Peyer's patch (tissue), 4 donors: ENCODE data around the gene PLXNA2. TPM values are rescaled to one million over a fixed set of nuclear protein-coding genes. Genes with fewer than 3 reads are reported as not detected.

ENCODE experiments used
- DNase-seq, 3 donors: peaks; one replicate each; pipeline ENCODE4 v3.0.0-alpha.2; 2017 to 2019
- H3K27ac ChIP-seq, 4 donors: fragments of 200-600 bp; sonication (generic); one replicate each; pipeline ENCODE4 v1.5.1; 2016 to 2019
- H3K27me3 ChIP-seq, 2 donors: fragments of 200-600 bp; sonication (generic); one replicate each; pipeline ENCODE4 v1.5.1; 2019
- H3K36me3 ChIP-seq, 3 donors: fragments of 200-600 bp; sonication (generic); one replicate each; pipeline ENCODE4 v1.5.1; 2016 to 2019
- H3K4me1 ChIP-seq, 4 donors: fragments of 200-600 bp; sonication (generic); one replicate each; pipeline ENCODE4 v1.5.1; 2016 to 2019
- H3K4me3 ChIP-seq, 4 donors: fragments of 200-600 bp; sonication (generic); 1 replicate in 3 of 4; 2 replicates in 1 of 4; pipeline ENCODE4 v1.5.1; 2016 to 2019; ENCODE audit warnings: mild to moderate bottlenecking in 1 of 4
- H3K9me3 ChIP-seq, 4 donors: fragments of 200-600 bp; sonication (generic); one replicate each; pipeline ENCODE4 v1.5.1; 2016 to 2019; ENCODE audit warnings: mild to moderate bottlenecking in 1 of 4
- POLR2A ChIP-seq, 2 donors: fragments of 450-650 bp; IDR thresholded peaks; one replicate each; pipeline ENCODE4 v1.5.1; 2017; ENCODE audit warnings: antibody characterized with exemption in 2 of 2, mild to moderate bottlenecking in 2 of 2, moderate library complexity in 2 of 2
- total RNA-seq, 4 donors: library from RNA; depleted of rRNA; stranded (reverse); fragments of >200 nt; gene quantifications; one replicate each; pipeline ENCODE4 v1.1.0, GENCODE V29; 2016
- TF ChIP-seq, protein P1 (sequence below), 6 experiments: fragments of 450-650 bp in 4 of 6; fragments of 200-600 bp in 2 of 6; sonication (generic) in 1 of 6; IDR thresholded peaks; one replicate each; pipeline ENCODE4 v1.5.1; 2017 to 2019; ENCODE audit warnings: antibody characterized with exemption in 6 of 6, mild to moderate bottlenecking in 3 of 6, moderate library complexity in 1 of 6

Gene PLXNA2
- total RNA-seq, 4 donors from 2014 or later: 51.5 to 70.2 (median 62.5) TPM

DNA sequence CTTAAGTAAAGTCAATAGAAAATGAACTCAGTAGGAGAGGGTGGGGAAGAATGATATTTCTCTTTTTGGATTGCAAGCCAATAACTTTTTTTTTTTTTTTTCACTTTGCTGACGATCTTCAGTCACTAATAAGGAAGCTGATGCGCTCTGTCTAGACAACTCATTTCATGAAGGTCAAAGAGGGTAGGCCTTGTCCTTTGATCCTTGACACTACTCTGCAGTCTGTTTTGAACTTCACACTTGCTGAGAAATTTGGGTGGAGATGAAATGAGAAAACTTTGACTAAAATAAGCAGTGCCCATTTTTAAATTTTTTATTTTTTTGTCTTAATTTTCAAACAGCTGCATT is 20.9 kb upstream of the PLXNA2 start:
- Histone ChIP-seq H3K9me3 (no peaks in the 10 kb centered on the region), H3K4me1 (no peaks in the 10 kb centered on the region), H3K4me3 (no peak overlapping the region), H3K27ac (no peak overlapping the region), H3K27me3 (no peaks in the 10 kb centered on the region), H3K36me3 (no peaks in the 10 kb centered on the region)
- DNase-seq: no peak
- TF ChIP-seq, protein P1, sequence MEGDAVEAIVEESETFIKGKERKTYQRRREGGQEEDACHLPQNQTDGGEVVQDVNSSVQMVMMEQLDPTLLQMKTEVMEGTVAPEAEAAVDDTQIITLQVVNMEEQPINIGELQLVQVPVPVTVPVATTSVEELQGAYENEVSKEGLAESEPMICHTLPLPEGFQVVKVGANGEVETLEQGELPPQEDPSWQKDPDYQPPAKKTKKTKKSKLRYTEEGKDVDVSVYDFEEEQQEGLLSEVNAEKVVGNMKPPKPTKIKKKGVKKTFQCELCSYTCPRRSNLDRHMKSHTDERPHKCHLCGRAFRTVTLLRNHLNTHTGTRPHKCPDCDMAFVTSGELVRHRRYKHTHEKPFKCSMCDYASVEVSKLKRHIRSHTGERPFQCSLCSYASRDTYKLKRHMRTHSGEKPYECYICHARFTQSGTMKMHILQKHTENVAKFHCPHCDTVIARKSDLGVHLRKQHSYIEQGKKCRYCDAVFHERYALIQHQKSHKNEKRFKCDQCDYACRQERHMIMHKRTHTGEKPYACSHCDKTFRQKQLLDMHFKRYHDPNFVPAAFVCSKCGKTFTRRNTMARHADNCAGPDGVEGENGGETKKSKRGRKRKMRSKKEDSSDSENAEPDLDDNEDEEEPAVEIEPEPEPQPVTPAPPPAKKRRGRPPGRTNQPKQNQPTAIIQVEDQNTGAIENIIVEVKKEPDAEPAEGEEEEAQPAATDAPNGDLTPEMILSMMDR (IDR thresholded peaks at IDR 0.05): no peak
- no peak for TF ChIP-seq POLR2A (IDR thresholded peaks at IDR 0.05)

DNA sequence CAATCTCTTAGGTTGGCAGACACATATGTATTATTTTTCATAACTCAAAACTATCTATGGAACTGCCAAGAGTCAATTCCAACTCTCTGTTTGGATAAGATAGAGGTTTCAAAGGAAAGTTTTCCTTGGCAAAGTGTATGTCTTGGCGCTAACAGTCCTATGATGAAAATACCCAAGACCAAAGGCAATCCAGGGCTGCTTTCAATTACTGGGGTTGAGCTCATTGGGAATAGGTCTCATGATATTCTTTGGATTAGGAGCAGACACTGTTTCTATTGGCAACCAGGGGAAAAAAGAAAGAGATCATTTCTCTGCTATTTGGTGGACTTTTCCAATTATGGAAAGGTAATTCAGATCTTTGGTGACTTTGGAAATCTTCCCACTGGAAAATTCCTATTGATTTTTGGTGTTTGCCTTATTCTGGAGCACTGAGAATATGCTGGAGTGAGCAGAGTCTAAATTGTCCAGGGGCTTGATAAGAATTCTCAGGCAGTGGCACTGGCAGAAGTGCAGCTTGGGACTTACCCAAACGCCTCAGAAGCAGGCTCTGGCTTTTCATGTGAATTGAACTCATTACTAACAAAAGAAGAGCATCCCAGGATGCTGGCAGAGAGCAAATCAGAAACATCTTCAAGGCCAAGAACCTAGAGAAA is 20.4 kb upstream of the PLXNA2 start:
- Histone ChIP-seq H3K4me3 (no peak overlapping the region), H3K27ac (no peak overlapping the region), H3K9me3 (no peaks in the 10 kb centered on the region), H3K4me1 (no peaks in the 10 kb centered on the region), H3K36me3 (no peaks in the 10 kb centered on the region), H3K27me3 (no peaks in the 10 kb centered on the region)
- DNase-seq: no peak
- no peak for TF ChIP-seq POLR2A (IDR thresholded peaks at IDR 0.05)
- TF ChIP-seq, protein P1 (IDR thresholded peaks at IDR 0.05): no peak

DNA sequence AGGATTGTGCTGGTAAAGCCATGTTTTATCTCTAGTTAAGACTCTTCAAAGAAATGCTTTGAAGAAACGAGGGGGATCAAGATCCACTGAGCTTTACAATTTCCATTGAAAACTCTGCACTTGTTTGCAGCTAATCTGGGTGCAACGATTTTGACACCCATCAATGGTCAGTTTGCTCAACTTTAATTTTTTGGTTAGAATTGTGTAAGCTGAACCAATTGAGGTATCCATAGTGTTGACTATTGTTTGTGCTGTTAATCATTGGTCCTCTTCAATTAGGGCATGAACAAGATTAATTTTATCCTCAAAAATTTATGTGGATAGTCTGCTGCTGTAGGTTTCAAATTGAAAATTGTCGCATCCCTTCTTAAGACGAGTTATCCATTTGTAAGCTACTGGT is 17.7 kb upstream of the PLXNA2 start:
- H3K4me3 ChIP-seq: no peak overlapping the region
- no peaks in the 10 kb centered on the region for H3K36me3 ChIP-seq
- H3K9me3 ChIP-seq: no peaks in the 10 kb centered on the region
- H3K27ac ChIP-seq: no peak overlapping the region
- TF ChIP-seq, protein P1 (IDR thresholded peaks at IDR 0.05): no peak
- no peak for TF ChIP-seq POLR2A (IDR thresholded peaks at IDR 0.05)
- no peak for DNase-seq
- no peaks in the 10 kb centered on the region for H3K4me1 ChIP-seq
- H3K27me3 ChIP-seq: no peaks in the 10 kb centered on the region

DNA sequence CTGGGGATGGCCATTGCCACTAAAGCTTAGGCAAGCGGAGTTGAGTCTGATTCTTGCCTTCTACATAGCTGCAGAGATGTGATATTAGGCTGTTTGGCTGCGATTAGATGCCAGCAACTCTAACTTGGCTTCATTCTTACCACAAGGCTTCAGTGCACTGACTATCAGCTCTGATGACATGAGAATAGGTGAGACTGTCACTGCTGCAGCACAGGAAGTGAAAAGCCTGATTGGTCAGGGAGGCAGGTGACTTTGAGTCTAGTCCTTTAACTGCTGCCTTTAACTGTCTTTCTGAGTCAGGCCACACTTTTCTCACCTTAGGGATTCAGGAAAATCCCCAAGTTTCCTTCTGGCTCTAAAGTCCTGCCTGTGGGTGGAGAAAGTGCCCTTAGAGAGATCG is 14.1 kb upstream of the PLXNA2 start:
- H3K4me1 ChIP-seq: no peaks in the 10 kb centered on the region
- H3K9me3 ChIP-seq: no peaks in the 10 kb centered on the region
- H3K27me3 ChIP-seq: no peaks in the 10 kb centered on the region
- no peak for DNase-seq
- no peaks in the 10 kb centered on the region for H3K36me3 ChIP-seq
- H3K27ac ChIP-seq: no peak overlapping the region
- H3K4me3 ChIP-seq: no peak overlapping the region
- TF ChIP-seq POLR2A (IDR thresholded peaks at IDR 0.05): no peak
- TF ChIP-seq, protein P1 (IDR thresholded peaks at IDR 0.05): no peak

DNA sequence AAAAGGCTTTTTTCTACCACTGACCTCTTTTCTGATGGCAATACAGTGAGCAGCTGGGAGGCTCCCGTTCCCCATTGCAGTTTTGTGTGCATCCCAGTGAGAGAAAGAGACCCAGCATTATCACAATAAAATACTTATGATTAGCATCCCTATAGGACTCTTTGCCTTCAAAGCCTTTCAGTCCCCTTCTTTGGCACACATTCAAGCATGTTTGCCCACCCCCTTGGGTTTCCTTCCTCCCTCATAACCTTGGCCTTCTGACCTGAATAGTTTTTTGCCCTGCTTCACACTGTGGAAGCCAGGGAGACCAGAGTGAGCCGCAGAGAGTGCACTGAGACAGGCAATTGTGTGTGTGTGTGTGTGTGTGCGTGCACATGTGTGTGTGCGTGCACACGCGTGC is 13.2 kb upstream of the PLXNA2 start:
- H3K9me3 ChIP-seq: no peaks in the 10 kb centered on the region
- H3K27ac ChIP-seq: no peak overlapping the region
- no peak for DNase-seq
- H3K27me3 ChIP-seq: no peaks in the 10 kb centered on the region
- no peaks in the 10 kb centered on the region for H3K36me3 ChIP-seq
- TF ChIP-seq, protein P1 (IDR thresholded peaks at IDR 0.05): no peak
- no peak for TF ChIP-seq POLR2A (IDR thresholded peaks at IDR 0.05)
- no peak overlapping the region for H3K4me3 ChIP-seq
- no peaks in the 10 kb centered on the region for H3K4me1 ChIP-seq

DNA sequence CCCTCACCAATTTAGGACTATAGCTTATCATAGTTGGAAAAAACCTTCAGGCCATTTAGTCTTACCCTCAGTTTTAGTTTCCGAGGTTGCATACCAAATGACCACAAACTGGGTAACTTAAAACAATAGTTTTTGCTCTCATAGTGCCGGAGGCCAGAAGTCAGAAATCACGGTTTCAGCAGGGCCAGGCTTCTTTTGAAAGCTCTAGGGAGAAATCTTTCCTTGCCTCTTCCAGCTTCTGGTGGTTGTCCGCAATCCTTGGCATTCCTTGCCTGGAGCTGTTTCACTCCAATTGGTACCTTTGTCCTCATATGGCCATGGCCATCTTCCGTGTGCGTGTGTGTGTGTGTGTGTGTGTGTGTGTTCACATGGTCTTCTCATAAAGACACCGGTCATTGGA is 12.4 kb upstream of the PLXNA2 start:
- no peak for DNase-seq
- no peak overlapping the region for H3K27ac ChIP-seq
- no peak overlapping the region for H3K4me3 ChIP-seq
- H3K27me3 ChIP-seq: no peaks in the 10 kb centered on the region
- H3K36me3 ChIP-seq: no peaks in the 10 kb centered on the region
- no peaks in the 10 kb centered on the region for H3K9me3 ChIP-seq
- H3K4me1 ChIP-seq: no peaks in the 10 kb centered on the region
- no peak for TF ChIP-seq POLR2A (IDR thresholded peaks at IDR 0.05)
- TF ChIP-seq, protein P1 (IDR thresholded peaks at IDR 0.05): no peak
